Nephron progenitor cell (in vitro differentiated cells): ENCODE measurements around the gene NEK5.

Experiments
- DNase-seq: peaks from one replicate; pipeline ENCODE4 v3.0.0; 2021
- H3K27ac Mint-ChIP-seq: 2 replicates; pipeline ENCODE4 v1.8.0; 2021; ENCODE audit warnings: mild to moderate bottlenecking, moderate library complexity, mixed read lengths
- H3K27me3 Mint-ChIP-seq: 2 replicates; pipeline ENCODE4 v1.8.0; 2021; ENCODE audit warnings: mild to moderate bottlenecking, low read depth, mixed read lengths; ENCODE audit not compliant: poor library complexity
- H3K36me3 Mint-ChIP-seq: 2 replicates; pipeline ENCODE4 v1.8.0; 2021; ENCODE audit warnings: low read depth, mixed read lengths
- H3K4me1 Mint-ChIP-seq: 2 replicates; pipeline ENCODE4 v1.8.0; 2021; ENCODE audit warnings: mixed read lengths
- H3K4me3 Mint-ChIP-seq: 2 replicates; pipeline ENCODE4 v1.8.0; 2021; ENCODE audit warnings: mild to moderate bottlenecking, moderate library complexity, mixed read lengths
- H3K9me3 Mint-ChIP-seq: 2 replicates; pipeline ENCODE4 v1.8.0; 2021; ENCODE audit warnings: mild to moderate bottlenecking, moderate library complexity, mixed read lengths
- TF ChIP-seq, protein P1 (sequence below): fragments of 200-600 bp; sonication (generic); IDR thresholded peaks from 2 replicates; pipeline ENCODE4 v1.5.0; 2021; ENCODE audit warnings: antibody characterized with exemption

The NEK5 gene

DNA sequence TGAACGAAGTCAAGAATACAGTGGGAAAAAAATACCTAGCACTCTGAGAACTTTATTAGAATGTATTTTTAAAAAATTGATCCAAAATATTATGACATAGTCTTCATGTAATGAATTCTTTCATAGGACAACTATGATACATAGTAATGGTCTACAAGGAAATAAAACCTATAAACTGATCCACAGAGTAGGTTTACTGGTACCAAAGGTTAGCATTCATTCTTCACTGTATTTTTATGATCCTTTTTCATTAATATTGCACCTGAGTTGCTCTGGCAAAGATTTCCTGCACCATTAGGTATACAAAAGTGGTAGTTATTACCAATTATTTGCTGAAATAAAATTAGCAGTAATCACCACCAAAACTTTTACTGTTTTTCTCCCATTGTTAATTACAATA, 26.3 kb upstream of the NEK5 start:
- Mint-ChIP-seq H3K4me3 (no peak overlapping the region), H3K27ac (no peak overlapping the region), H3K4me1 (peaks cover 30% of the 10 kb centered on the region), H3K9me3 (peaks cover 5% of the 10 kb centered on the region), H3K27me3 (peaks cover 4% of the 10 kb centered on the region), H3K36me3 (peaks cover 19% of the 10 kb centered on the region)
- DNase-seq: no peak
- TF ChIP-seq, protein P1, sequence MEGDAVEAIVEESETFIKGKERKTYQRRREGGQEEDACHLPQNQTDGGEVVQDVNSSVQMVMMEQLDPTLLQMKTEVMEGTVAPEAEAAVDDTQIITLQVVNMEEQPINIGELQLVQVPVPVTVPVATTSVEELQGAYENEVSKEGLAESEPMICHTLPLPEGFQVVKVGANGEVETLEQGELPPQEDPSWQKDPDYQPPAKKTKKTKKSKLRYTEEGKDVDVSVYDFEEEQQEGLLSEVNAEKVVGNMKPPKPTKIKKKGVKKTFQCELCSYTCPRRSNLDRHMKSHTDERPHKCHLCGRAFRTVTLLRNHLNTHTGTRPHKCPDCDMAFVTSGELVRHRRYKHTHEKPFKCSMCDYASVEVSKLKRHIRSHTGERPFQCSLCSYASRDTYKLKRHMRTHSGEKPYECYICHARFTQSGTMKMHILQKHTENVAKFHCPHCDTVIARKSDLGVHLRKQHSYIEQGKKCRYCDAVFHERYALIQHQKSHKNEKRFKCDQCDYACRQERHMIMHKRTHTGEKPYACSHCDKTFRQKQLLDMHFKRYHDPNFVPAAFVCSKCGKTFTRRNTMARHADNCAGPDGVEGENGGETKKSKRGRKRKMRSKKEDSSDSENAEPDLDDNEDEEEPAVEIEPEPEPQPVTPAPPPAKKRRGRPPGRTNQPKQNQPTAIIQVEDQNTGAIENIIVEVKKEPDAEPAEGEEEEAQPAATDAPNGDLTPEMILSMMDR: no peak

DNA sequence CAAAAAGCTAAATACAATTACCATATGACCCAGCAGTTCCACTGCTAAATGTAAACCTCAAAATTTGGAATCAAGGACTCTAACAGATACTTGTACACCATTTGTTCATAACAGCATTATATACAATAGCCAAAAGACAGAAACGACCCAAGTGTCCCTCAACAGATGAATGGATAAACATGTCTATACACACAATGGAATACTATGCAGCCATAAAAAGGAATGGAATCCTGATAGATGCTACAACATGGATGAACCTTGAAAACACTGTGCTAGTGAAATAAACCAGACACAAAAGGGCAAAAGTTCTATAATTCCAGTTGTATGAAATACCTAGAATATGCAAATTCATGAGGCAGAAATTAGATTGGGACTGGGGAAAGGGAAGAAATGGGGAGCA, 18.4 kb upstream of the NEK5 start:
- Mint-ChIP-seq H3K27ac (no peak overlapping the region), H3K36me3 (peaks cover 50% of the 10 kb centered on the region), H3K4me1 (no peaks in the 10 kb centered on the region), H3K9me3 (peaks cover 6% of the 10 kb centered on the region), H3K27me3 (no peaks in the 10 kb centered on the region), H3K4me3 (no peak overlapping the region)
- TF ChIP-seq, protein P1: no peak
- no peak for DNase-seq

DNA sequence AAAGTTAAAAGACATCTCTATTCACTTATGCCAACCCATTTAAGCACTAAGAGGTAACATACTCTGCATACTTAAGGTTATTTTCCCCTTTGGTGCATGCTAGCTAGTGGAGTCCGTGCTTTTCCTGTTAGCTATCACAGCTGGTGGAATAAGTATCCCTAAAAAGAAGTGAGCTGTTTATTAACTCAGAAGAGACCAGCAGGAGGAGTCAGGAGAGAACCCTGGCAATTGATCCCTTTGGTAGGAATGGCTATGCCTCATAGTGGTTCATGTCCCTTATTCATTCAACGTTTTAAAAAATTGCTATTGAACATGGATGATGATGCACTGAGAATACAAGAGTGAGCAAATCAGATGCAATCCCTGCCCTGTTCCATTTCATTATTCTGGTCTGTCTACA, 12.4 kb upstream of the NEK5 start:
- TF ChIP-seq, protein P1: no peak
- H3K36me3 Mint-ChIP-seq: peaks cover 40% of the 10 kb centered on the region
- no peaks in the 10 kb centered on the region for H3K27me3 Mint-ChIP-seq
- H3K9me3 Mint-ChIP-seq: no peaks in the 10 kb centered on the region
- H3K4me3 Mint-ChIP-seq: no peak overlapping the region
- DNase-seq: no peak
- no peaks in the 10 kb centered on the region for H3K4me1 Mint-ChIP-seq
- no peak overlapping the region for H3K27ac Mint-ChIP-seq

DNA sequence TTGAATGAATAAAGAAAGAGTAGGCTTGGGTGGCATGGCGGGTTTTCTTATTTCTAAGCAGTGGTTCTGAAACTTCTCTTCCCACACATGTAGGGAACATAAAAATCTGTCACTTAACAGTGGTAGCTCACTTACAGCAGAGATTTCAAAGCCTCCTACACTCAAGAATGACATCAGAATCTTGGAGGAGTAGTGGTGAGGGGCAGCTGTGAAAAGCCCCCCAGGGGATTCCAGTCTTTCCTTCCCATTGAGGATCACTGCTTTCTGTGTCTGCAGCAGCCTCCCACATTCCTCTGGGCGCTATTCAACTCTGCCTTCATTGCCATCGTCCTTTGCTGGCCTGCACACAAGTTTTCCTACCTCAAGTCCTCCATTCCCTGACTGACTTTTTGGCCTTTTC, 8.6 kb upstream of the NEK5 start:
- H3K27ac Mint-ChIP-seq: peak overlapping the region; percentile 4
- H3K36me3 Mint-ChIP-seq: peaks cover 46% of the 10 kb centered on the region
- no peaks in the 10 kb centered on the region for H3K27me3 Mint-ChIP-seq
- H3K4me3 Mint-ChIP-seq: no peak overlapping the region
- H3K9me3 Mint-ChIP-seq: no peaks in the 10 kb centered on the region
- DNase-seq: no peak
- no peaks in the 10 kb centered on the region for H3K4me1 Mint-ChIP-seq
- TF ChIP-seq, protein P1: no peak

DNA sequence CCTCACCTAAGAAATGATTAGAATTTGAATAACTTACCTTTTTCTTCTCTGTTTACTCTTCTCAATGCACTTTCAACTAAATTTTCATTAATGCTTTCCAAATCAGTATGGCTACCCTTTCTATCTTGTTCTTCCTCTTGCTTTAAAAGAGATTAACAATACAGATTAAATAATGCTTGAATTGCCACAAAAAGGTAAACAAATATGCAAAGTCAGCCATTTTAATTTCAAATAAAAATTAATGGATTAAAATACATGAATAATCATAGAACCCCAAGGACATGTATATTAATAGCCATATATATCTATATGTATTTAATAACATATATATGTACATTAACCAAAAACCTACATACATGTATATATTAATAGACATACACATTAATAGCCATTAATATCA, 7.9 kb upstream of the NEK5 start:
- Mint-ChIP-seq H3K36me3 (peaks cover 54% of the 10 kb centered on the region), H3K27me3 (no peaks in the 10 kb centered on the region), H3K4me3 (no peak overlapping the region), H3K9me3 (peaks cover 5% of the 10 kb centered on the region), H3K27ac (no peak overlapping the region), H3K4me1 (no peaks in the 10 kb centered on the region)
- no peak for DNase-seq
- TF ChIP-seq, protein P1: no peak

DNA sequence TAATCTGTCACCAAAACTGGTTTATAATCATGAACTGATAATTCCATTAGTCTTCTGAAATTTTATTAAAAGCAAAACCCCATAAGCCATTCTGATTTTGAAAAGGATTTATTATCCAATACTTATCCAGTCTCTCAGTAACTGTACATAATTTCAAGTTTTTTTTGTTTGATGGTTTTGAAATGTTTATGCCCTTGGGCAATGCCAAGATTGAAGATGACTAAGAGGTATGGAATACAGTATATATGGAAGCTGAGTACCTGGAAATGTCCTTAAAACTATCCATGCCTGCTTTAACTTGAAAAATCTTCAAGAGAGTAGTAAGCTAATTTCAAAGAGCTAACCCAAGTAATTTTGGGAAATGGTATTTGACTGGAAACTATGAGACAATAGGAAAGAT, 1.8 kb upstream of the NEK5 start:
- Mint-ChIP-seq H3K4me3 (no peak overlapping the region), H3K9me3 (peaks cover 19% of the 10 kb centered on the region), H3K36me3 (peaks cover 47% of the 10 kb centered on the region), H3K27ac (no peak overlapping the region), H3K27me3 (peaks cover 3% of the 10 kb centered on the region), H3K4me1 (peaks cover 20% of the 10 kb centered on the region)
- TF ChIP-seq, protein P1: no peak
- no peak for DNase-seq
